Measurements from ENCODE around the gene PLEKHG3.

The PLEKHG3 gene

DNA sequence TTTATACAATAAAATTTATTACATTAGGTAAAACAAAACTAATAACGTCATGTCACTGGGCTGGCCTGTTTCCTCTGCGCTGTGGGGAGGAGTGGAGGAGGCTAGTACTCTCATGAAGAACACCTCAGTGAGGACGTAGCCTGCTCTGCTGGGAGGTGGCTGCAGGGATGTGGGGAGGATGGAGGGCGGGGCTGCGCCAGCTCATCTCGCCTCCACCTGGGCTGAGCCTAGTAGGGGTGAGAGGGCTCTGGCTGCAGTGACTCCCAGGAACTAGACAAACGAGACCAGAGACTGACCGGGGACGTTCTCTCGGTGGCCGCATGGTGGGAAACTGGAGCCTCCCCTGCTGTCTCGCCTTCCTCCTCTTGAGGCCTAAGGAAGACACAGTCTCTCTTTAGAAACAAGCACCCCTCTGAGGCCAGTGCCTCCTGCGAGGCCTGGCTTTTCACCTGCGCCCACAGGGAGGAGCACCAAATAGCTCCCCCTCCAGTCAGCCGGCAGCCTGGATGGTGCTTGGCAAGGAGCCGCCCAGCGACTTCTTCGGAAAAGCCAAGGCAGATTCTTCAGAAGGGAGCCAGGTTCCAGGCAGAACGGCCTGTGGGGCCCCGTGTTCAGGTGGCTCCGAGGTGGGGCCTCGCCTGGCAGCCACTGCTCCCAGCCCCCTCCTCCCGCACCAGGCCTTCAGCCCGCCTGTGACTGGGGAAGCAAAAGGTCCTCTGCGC, 62.4 kb downstream of the PLEKHG3 start:
- no peak for DNase-seq

DNA sequence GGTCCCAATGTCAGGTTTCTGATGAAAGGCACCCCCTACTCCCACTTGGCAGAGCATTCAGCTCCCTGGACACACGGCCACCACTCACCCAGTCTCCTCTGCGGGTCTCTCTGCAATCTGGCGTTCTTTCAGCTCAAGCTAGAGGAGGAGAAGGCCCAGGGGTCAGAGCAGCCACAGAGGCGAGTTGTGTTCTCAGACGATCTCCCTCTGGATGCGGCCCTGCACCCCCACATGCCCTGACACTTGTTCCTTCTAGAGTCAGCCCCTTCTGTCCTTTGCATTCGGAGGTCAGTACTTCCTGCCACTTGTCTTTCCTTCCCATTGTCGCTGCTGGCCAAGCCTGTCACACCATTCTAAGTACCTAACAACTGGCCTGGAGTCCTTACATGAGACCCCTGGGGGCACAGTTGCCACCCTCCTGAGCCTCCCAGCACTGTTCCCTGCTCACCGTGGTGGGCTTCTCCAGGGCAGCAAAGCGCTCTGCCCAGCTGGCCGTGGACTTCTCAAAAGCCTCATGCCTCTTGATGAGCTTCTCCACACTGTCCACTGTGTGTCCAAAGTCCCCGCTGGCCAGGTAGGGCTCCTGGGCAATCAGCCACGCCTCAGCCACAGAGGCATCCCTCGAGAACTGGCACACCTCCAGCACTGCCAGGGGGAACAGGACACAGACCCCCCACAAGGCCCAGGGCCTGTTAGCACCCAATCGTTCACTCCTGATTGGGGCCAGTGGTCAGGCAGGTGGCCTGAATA, 63.2 kb downstream of the PLEKHG3 start:
- no peak for DNase-seq

DNA sequence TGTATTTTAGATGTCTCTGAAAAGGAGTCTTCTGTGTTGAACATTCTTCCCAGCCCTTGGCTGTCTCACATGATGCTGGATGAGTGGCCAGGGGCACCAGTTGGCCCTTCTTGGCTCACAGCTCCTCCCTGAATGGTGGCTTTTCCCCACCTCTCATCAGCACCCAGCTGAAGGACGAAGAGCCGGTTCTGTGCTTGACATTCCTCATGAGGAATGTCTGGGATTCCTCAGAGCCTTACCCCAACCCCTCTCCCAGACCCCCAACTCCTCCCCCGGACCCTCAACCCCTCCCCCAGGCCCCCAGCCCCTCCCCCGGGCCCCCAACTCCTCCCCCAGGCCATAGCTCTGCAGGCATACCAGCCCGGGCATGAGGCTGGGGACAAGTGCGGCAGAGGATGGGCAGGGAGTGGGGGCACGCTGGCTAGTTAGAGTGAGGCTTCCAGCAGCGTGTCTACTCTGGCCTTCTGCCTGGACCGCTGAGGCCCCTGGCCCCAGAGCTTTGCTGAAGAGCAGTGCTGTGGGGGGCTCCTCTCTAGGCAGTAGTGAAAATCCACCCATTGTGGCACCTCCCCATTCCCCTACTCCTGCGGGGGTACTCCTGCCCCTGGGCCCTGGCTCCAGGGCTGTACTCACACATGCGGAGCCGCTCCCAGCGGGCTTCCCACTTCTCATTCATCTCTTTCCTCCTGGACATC, 64.3 kb downstream of the PLEKHG3 start:
- no peak for DNase-seq

DNA sequence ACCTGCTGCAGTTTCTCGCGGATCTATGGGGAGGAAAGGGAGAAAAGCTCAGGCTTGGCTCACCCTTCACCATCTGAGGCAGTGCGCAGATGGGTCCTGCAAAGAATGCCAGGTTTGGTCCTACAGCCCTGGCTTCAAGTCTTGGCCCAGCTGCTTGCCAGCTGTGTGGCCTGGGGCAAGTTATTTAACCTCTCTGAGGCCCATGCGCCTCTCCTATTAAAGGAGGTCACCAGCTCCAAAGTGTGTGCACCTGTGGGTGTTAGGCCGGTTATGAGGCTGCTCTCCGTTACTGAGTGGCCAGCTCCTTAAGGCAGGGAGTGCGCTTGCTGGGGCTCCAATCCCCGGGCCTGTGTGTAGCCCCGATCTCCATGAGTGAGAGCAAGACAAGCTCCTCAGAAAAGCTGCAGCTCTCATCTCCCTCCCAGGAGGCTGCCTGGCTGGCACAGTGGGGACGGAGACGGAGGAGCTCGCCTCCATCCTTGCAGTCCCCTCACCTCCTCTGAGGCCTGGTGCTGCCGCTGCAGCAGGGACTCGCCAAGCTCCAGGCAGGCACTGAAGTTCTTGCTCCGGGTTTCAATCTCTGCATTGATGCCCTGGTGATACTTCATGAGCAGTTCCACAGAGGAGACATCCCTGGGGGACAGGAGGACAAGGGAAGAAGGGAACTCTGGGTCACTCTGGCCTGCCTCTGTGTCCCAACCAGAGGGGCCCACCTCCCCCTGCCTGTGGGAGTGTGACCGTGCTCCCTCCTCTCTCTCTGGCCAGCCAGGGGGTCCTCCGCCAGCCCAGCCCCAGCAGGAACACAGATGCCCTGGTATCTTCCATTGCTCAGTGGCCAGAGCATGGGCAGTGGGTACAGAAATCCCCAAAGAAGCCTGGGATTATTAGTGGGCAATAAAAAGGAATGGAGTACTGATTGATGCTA, 65.1 kb downstream of the PLEKHG3 start:
- no peak for DNase-seq

DNA sequence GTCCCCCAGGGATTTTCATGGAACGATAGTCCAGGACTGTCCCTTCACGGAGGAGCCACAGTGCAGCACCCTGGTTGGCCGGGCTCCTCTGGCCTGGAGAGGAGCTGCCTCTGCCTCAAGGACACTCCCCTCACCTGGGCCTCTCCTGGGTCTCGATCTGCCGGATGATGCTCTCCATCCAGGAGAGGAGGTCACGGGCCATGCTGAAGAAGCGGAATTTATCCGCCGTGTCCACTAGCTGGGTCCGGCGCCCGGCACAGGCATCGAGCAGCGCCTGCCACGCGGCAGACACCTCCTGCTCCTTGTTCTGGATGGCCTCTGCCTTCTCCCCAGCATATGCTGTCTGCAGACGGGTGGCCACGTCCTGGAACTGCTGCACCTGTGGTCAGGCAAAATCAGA, 66.5 kb downstream of the PLEKHG3 start:
- DNase-seq: no peak

DNA sequence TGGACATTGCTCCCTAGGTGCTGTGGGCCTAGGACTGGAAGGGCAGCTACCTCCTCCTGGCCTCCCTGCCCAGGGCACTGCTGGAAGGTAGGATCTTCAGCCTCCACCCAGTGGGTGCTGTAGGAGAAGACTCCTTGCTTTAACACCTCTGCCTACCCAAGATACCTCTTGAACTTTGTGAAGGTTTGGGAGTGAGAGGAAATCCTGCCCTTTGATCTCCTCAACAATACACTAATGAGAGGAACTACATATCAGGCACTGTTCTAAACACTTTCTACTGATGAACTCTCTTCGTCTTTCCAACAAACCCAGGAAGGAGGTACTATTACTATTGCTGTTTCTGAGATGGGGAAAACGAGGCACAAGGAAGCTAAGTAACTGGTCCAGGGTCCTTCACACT, 66.9 kb downstream of the PLEKHG3 start:
- DNase-seq: no peak

DNA sequence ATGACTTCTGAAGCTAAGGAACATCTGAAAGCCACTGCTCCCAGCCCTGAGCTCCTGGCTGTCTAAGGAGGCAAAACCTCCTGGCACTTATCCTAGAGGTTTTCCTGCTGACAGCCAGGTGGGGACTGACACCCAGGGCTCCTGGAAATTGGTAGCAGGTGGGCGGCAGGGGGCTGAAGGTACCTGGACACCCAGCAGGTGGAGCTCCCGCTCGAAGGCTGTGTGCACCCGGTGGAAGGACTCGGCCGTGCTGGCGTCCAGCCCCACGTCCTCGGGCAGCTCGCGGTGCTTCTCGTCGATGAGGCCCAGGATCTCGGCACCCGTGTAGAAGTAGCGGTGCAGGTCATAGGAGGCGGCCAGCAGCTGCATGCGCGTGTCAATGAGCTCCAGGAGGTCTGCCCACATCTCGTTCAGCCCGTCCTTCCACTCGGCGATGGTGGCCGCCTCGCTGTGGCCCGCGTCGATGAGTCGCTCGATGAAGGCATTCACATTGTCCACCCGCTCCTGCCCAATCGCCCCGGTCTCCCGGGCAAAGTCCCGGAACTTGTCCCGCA, 68.2 kb downstream of the PLEKHG3 start:
- DNase-seq: no peak

DNA sequence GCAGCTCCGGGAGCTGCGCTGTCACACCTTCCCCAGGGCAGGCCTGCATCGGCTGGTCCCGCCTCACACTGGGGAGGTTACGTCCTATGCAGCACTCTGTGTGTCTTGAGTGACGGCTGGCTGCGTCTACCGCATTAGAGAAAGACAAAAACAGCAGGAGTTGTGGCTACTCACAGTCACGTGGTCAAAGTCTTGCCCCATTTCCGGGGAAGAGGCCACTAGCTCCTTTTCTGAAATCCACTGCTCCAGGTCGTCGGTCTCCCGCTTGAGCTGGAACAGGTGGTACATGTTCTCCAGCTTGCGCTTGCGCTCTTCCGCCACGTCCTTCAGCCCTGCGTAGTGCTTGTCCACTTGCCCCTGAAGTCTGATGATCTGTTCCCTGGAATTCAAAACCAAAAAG, 68.8 kb downstream of the PLEKHG3 start:
- DNase-seq: no peak

DNA sequence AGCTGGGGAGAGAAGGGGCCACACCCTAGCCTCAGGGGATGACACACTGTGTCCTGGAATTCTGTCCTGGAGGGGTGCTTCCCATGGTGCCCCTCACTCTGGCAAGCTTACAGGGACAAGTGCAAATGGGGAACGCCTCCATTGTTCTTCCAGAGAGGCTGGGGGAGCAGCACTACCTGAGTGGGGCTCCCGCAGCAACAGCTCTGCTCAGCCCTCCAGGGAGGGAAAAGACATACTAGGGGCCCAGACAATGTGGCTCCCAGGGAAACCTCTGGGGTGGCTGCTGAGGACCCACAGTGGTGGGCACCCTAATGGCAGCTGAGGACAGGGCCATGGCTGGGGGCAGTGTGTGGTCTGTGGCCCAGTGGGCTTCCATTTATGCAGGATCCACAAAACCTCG, 69.4 kb downstream of the PLEKHG3 start:
- no peak for DNase-seq

DNA sequence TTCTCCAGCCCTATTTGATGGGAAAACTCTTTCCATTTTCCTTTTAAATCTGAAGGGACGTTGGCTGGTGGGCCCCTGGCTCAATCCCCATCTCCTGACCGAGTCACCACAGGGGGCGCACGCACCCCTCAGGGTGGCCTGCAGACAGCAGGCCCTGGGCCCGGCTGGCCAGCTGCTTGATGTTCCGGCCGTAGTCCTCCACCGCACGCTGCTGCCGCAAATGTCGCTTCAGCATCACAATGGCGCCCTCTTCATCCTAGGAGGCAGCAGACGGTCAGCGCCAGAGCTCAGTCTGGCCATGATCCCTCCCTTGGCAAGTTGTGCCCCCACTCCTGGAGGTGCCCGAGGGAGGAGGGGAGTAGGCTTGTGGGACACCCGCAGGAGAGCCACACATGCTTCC, 70.0 kb downstream of the PLEKHG3 start:
- DNase-seq: no peak

DNA sequence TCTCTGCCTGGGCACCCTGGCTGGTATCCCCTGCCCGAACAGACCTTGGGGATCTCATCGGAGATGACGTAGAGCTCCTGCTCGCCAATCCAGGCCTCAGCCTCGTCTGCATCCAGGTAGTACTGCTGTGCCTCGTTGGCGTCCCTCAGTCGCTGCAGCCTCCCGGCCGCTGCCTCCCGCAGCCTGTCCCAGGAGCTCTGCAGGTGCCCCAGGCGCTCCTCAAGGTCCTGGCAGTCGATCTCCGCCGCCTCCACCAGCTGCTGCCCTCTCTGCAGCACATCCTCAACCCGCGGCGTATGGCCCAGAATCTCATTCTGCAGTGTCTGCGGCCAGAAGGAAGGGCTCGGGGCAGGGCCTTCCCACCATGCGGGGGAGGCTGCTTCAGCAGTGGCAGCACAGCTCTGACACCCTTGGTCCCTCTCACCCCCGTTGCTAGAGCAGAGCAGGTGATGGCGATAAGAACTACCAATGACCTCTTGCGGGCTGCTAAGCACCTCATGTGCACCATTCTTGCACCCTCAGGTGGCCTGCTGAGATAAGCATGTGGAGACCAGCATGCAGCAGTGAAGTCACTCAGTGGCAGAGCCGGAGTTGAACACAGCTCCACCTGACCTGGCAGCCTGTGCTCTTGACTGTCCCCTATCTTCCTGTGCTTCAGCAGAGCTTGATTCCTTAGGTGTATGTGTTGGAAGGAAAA, 71.0 kb downstream of the PLEKHG3 start:
- DNase-seq: no peak

DNA sequence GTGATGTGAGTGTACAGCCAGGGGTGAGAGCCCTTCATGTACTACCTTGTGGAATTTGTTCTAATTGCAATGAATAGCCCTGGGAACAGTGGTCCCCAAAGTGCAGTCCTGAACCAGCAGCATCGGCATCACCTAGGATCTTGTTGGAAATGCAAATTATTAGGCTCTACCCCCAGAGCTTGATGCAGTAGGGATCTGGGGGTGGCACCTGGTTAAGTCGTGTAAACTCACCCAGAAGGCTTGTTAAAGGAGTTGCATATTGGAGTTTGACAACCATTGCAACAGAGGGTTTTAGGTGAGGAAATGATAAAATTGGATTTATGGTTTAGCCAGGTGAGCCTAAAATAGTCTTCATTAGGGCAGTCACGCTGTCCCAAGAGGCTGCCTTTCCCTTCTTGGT, 73.2 kb downstream of the PLEKHG3 start:
- no peak for DNase-seq

DNA sequence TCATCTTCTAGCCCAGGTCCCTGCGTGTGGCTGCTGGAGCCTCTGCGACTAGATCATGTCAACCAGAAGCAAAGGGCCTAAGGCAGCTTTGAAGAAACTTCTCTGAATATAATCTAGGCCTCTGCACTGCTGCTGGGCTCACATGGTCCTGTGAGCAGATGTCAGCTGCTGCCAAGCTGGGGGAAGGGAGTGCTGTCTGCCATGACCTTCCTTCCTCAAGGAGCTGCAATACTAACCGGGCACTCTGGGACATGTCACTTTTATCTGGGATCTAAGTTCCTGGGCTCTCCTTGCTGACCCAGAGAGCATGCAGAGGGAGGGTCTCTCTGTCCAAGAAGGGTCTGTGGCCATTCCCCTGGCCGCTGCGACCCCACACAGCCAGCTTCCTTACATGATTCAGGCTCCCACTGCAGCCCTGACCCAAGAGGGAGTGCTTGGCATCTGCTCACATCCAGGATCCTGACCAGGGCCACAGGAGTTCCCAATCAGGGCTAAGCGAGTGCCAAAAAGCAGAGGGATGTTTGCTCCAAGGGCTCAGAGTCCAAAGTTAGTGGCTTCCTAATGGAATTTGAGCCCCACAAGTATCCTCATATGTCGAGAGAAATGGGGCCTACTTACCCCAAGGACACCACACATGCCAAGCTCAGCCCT, 74.0 kb downstream of the PLEKHG3 start:
- no peak for DNase-seq

DNA sequence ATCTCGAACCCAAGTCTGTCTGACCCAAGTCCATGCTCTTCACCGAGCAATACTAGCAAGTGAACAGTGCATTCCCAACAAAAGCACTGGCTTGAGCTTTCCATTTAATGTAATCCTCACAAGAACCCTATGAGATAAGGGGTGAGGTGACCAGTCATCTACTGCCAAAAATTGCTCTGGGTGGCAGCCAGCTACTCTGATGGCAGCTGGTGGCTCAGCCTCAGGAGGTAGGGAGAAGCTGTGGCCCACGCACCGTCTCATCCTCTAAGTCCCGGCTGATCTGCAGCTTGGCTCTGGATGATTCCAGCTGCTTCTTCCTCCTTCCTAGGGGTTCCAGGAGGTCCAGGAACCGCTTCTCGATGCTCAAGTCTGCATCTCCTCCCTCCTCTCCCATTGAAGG, 75.2 kb downstream of the PLEKHG3 start:
- no peak for DNase-seq

DNA sequence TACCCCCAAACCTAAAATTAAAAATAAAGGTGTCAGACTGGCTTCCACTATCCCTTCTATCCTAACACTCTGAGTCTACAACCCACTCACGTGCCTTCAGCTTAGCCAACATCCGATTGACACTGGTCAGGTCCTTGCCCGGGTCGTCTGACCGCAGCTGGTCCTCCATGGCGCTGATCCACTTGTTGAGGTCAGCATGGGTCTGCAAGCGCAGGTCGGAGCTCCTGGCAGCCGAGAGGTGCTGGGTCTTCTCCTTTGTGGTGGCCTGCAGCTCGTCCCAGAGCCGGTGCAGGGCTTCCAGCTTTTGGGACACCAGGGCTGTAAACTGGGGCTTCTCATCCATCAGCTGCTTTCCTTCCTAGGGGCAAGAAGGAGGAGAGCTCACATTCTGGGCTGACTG, 78.0 kb downstream of the PLEKHG3 start:
- DNase-seq: no peak

DNA sequence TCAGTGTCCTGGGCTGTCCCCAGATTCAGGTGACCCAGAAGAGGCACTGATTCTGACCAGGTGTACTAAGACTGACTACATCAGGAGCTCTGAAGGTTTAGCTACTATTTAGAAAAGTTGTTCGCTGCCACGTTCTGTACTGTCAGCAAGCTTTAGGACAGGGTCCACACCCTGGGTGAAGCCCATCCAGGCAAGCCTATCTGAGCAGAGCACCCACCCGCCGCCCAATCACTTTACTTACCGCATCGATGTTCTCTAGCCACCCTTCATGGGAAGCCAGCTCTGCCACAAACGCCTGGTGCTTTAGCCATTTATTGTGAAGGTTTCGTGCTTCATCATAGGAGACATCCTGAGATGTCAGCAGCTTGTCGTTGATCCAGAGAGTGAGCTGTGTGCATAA, 79.8 kb downstream of the PLEKHG3 start:
- DNase-seq: no peak

DNA sequence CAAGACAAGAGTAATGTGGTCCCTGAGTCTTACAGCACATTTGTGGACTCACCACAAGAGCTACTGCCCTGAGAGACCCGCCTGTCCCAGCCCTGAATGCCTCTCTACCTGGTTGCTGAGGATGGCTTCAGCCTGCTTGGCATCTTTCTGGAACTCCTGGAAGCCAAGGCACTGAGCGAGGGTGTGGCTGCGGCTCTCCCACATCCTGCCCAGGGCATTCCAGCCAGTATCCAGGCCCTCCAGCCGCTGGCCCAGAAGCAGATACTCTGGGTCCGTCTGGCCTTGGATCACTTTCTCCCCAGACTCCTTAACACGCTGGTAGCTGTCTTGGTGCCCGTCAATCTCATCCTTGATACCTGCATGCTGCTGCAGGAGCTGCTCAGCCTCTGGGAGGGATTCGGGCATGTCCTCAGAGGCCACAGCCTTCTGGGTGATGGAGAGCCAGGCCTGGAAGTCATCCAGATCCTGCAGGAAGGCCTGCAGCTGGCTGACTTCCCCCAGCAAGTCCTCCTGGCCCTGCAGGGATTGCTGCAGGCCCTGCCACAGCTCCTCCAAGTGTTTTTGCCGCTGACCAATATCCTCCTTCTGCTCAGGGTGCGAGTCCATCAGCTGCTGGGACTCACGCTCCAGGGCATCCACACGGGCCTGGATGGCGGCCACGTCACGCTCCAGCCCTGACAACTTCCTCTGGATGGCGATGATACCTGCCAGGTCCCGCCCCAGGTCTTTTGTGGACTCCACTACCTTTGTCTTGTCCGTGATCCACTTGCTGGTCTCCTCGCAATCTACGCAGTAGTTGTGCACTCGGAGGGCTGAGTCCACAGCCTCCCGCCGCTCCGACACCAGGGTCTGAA, 82.3 kb downstream of the PLEKHG3 start:
- no peak for DNase-seq

DNA sequence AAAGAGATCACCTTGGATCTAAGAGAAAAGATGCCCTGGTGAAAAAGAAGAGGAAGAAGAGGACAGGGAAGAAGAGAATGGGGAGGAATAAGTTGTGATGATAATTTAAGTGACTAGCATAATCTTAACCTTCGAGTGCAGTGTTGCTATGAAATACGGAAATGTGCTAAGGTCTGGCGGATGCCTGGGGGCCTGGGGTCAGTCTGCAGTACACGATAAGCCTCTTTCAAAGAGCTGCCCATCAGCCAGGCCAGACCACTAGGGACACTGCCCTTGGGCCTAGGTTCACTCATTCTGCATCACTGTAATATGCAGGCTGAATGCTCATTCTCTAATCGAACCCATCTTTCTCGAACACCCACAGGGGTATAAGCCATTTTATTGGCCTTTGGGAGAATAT, 83.4 kb downstream of the PLEKHG3 start:
- DNase-seq: no peak

DNA sequence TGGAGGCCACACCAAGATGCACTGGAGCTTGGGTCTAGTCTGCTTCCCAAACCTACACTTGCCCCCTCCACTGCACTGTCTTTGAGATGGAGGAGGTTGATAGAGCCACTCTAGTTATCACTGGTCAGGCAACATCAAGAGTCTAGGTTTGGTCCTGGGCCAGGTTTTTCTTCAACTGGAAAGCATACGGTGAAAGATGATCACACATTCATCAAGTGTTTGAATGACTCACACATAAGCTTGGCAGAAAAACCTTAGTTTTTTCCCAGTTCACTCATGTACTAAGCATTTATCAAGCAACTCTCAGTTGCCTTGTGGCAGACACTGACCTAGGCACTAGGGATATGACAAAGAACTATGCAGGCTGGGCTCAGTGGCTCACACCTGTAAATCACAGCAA, 84.5 kb downstream of the PLEKHG3 start:
- no peak for DNase-seq

DNA sequence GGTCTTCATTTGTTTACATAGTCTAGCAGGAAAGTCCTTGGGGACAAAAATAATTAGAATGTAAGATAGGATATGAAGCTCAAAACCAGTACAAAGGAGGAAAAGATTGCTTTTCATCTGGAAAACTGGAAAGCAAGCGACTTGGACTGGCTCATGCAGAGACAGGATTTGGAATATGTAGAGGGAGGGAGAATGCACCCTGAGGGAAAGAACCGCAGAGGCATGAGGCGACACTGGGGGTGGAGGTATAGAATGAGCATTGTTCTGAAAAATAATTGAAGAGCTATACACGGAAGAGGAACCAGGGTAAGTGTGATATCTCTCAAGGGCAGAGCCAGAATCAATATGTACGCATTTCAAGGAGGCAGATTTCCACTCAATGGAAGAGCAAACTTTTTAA, 85.5 kb downstream of the PLEKHG3 start:
- no peak for DNase-seq

DNA sequence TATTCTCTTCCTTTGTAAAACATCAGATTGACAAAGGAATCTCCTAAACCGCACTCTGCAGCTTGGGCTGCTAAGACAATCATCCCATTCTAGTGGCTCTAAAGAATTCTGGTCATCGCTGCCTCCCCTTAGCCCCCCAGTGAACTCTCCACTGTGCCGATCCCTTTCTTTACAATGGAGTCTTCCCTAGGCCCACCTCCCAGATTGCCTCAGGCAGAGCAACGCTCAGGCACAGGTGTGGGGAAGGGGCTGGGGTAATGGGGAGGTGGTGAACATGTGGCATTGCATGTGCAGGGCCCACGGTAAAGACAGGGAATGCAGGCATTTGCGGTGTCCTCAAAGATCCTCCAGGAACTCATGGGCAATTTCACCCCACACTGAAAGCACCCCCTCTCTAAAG, 86.3 kb downstream of the PLEKHG3 start:
- no peak for DNase-seq

All from stimulated activated naive CD4-positive, alpha-beta T cell (primary cell).